Fibroblast of skin of left quadriceps (primary cell): Measurements from ENCODE around the gene TMEM52B.
A peak's percentile ranks its signal among the peaks of the same experiment; 100 is the strongest.
"Not testable (repeated sequence)": the region's sequence is repeated elsewhere in the genome, so short reads cannot be mapped to it uniquely, and the experiment has no call there.

ENCODE experiments used
- DNase-seq, 2 experiments: peaks; one replicate each; pipeline ENCODE4 v3.0.0-alpha.2; 2013; ENCODE audit warnings: low read depth in 2 of 2

The TMEM52B gene

GRCh38 chr12:10171973-10172728 is 6.7 kb upstream of the TMEM52B start, which contains the start of gene OLR1:
OLR1 (minus strand) TSS chr12:10172132; CDS start chr12:10172077, 55 bp downstream.
- no peak for DNase-seq

- DNase-seq: no peak
These were observed 3.7 kb upstream of the TMEM52B start for GRCh38 chr12:10174986-10175614.

DNA sequence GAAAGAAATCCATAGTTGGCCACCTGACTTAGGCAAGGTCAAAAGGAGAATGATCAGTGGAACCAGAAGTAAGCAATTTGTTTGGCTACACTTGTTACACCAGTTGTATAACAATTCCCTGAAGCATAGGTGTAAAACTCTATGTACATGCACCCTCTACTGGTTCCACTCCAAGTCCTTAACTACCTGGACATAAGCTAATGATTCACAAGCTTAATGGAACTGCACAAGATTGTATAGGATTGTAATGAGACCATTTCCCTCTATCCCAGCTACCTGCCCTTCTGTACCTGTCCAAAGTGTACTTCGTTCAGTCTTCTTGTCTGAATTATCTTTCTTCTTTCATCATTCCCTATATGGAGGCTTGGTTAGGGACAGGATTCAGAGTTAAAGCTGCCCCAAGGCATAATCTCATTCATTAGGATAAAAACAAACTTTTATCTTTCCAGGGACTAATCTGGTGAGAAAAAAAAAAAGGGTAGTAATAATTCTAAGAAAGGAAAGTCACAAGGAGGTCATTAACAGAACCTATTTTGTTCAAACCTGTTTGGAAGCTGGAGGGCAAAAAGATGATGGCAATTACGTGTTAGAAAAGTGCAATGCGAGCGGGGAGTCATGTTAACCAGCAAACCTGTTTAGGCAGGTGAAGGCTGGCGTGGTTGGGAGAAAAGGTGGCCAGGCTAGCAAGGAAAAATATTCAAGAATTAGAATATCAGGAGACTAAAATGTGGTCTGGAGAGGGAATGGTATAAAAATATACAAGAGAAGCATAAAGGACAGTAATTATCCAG is 2.8 kb upstream of the TMEM52B start:
- no peak for DNase-seq

- no peak for DNase-seq
These were observed 947 bp downstream of the TMEM52B start for GRCh38 chr12:10179776-10180181.

DNA sequence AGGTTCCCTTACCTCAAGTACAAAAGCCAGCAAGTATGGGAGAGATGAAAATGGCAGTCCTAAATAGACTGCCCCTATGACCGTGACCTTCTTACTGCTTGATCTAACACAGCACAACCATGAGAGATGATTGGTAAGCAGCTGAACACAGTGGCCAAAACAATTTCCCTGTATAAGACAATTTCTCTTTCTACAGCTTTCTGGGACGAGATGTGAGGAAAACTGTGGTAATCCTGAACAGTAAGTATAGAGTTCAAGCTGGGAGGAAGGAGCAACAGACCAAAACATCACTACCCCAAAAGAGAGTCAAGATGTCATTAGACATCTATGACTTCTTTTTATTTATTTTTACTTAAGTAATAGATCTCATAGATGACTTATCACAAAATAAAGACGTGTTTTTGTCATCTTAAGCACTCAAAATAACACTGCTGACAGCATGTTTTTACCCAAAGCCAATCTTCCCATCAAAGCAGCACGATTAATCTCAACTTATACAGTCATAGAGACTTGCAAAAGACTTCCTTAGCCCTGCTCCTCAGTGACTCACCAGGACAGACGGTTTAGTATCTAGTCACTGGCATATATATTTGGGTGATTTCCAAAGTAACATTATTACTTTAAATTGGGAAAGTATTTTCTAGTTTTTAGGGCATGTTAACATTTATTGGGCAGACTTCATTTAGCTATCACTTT is 3.7 kb downstream of the TMEM52B start:
- DNase-seq: peak; percentile 59 to 65

DNA sequence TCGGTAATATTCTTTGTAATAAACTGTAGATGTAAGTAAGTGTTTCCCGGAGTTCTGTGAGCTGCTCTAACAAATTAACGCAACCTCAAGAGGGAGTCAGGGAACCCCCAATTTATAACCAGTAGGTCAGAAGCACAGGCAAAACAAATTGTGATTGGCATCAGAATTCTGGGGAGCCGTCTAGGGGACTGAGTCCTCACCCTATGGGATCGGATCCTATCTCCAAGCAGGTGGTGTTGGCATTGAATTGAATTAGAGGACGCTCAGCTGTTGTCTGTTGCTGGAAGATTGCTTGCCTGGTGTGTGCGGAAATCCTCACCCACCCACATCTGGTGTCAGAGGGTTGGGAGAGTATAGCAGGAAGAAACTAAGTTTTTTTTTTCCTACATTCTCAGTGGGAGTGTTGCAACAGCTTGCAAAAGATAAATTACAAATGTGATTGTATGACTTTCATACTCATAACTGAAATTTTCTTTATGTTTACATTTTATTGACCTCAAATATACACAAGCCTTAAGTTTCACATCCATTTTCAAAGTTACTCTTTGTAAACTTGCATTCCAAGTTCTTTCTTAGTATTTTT is 5.5 kb downstream of the TMEM52B start:
- peak; percentile 66 to 74 for DNase-seq

DNA sequence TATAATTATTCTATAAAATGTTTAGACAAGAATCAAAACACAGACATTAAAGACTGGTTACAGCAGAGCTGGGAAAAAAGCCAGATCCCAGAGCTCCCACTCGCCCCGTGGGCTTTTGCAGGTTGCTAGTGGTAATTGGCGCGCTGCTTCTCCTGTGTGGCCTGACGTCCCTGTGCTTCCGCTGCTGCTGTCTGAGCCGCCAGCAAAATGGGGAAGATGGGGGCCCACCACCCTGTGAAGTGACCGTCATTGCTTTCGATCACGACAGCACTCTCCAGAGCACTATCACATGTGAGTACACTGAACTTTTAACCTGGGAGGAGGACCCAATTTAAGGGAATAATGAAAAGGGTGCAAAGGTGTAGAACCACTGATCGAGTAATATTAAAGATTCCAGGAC is 7.5 kb downstream of the TMEM52B start:
- DNase-seq: no peak

- DNase-seq: not testable (repeated sequence)
These were observed 8.1 kb downstream of the TMEM52B start for GRCh38 chr12:10186958-10187357.

- DNase-seq: no peak
These were observed 10.8 kb downstream of the TMEM52B start for GRCh38 chr12:10189653-10190052.

DNA sequence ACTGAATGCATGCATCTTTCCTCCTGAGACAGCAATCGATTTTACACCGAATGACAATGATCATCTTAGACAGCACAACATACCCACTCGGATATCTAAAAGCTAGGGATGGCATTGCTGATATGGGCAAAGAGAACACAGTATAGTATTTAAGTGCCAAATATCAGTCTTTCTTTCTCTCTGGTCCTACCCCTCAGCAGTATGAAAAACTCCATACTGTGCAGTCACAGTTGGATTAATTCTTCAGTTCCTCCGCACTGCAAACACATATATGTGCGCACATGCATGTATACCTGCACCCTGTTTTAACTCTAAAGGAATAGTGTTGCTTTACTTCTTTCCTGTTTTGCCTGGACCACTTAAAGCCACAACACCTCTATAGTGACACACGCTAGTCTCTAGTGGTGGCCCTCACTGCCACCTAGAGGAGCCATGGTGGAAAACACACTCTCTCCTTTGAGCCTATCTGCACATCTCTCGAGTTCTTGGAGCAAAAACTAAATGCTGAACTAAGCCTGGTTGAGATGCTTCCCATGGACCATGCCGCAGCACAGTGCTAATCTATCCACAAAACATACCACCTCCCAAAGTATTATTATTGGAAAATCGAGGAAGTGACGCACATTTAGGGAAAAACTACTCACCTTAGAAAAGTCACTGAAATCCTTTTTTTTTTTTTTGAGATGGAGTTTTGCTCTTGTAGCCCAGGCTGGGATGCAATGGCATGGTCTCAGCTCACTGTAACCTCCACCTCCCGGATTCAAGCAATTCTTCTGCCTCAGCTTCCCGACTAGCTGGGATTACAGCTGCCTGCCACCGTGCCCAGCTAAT is 11.9 kb downstream of the TMEM52B start:
- no peak for DNase-seq

GRCh38 chr12:10191865-10192264 is 13.0 kb downstream of the TMEM52B start:
- DNase-seq: peak; percentile 74 to 79

DNA sequence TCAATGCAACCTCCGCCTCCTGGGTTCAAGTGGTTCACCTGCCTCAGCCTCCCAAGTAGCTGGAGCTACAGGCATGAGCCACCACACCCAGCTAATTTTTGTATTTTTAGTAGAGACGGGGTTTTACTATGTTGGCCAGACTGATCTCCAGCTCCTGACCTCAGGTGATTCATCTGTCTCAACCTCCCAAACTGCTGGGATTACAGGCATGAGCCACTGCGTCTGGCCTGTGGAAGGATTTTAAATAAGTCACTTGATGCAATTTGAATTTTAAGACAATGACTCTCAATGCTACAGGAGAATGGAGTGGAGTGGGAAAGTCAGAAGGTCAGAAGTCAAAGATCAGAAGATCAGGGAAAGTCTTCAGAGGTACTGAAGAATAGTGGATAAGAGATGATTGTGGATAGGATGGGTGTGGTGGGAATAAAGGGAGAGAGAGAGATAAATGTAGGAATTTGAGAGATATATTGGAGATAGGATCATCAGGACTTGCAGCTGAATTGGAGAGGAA is 15.4 kb downstream of the TMEM52B start:
- DNase-seq: no peak

DNA sequence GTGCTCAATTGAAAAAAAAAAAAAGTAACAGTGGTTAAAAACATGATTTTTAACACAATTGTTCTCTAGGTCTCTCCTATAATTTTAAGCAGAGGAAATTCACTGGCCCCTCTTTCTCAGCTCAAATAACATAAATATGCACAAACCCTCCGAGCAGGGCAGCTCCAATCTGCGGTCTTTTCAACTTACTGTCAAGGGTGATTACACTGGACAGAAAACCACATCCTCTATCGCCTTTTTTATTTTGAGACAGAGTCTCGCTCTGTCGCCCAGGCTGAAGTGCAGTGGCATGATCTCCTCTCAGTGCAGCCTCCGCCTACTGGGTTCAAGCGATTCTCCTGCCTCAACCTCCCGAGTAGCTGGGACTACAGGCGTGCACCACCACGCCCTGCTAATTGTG is 17.4 kb downstream of the TMEM52B start:
- DNase-seq: no peak

DNA sequence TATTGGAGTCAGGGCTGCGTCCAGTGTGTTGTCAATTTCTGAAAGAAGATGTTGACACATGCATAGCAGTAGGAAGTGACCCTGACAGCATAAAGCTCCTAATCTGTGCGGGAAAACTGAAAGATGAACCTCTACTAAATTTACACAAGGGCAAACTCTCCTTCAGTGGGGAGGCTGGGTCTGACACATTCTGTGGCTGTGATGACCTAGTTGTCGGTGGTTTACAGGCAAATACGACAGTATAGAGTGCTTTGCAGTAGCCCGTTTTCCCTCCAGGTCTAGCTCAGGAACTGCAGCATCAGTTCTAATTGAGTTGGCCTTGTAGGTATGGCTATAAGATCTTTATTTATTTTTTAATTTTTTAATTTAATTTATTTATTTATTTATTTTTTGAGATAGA is 19.0 kb downstream of the TMEM52B start:
- DNase-seq: no peak

GRCh38 chr12:10204495-10204894 is 25.7 kb downstream of the TMEM52B start:
- DNase-seq: not testable (repeated sequence)

DNA sequence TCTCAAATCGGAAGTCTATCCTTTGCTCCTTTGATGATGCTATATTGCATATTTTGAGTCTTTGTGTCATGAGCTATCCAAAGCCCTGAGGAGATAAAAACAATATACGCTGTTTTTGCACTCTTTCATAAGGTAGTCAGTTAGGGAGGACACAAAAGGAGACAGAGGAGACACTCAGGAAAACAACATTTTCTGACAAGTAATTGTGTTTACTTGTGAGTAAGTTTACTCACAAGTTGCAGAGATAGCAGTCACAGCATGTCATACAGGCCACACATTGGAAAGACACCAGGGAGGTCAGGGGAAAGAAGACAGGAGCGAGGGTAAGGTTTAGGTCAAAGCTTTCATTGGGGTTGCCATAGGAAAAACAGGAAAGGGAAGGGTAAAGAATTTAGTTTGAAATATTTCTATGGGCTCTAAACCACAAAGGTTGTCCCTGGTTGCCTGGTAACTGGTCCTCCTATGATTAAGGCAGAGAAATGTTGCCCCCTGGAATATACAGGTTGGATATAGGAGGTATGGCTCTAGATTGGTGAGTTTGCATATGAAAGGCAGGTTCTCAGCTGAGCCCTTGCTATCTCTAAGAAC is 26.5 kb downstream of the TMEM52B start:
- no peak for DNase-seq

GRCh38 chr12:10207136-10207535 is 28.3 kb downstream of the TMEM52B start:
- DNase-seq: no peak

DNA sequence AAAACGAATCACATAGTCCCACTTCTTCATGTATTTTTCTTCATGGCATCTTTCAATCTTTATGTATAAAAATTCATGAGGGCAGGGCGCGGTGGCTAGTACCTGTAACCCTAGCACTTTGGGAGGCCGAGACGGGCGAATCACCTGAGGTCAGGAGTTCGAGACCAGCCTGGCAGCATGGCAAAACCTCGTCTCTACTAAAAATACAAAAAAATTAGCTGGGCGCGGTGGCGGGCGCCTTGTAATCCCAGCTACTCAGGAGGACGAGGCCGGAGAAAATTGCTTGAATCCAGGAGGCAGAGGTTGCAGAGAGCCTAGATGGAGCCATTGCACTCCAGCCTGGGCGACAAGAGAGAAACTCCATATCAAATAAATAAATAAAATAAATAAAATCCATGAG is 31.4 kb downstream of the TMEM52B start:
- DNase-seq: no peak

DNA sequence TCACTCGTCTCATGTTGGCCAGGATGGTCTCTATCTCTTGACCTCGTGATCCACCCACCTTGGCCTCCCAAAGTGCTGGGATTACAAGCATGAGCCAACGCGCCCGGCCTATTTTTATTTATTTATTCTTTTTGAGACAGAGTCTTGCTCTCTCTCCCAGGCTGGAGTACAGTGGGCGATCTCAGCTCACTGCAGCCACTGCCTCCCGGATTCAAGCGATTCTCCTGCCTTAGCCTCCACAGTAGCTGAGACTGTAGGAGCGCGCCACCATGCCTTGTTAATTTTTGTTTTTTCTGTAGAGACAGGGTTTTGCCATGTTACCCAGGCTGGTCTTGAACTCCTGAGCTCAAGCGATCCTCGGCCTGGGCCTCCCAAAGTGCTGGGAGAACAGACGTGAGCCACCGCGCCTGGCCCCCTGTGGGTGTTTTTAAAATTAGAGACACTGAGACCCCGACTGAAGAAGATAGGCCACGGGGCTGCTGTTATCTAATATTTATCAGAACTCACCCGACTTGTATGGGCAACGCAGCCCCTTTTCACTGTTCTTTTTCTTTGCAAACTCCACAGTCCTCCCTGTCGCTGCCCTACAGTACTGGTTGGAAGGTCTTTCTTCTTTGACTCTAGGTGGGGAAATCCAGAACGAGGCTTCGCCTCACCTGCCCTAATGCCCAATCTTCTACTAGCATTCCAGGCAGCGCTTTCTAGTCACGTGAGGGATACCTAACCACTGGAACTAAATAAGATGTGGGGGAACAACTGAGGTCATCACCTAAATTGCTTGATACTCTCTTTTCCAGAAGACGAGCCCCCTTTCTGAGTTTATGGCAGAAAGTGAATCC is 32.5 kb downstream of the TMEM52B start:
- no peak for DNase-seq
